HTERT RPE-1 (cell line): ENCODE measurements around the gene MAB21L4.

ENCODE experiments used
- in situ Hi-C: fragments of 300-500 bp; cut with MboI; formaldehyde crosslinking; loops from 4 replicates; pipeline ENCODE4 v1.14.3; 2020; ENCODE audit warnings: low sequenced_read_pairs

Gene MAB21L4

GRCh38 chr2:240895656-240896388 lies at the start of gene MAB21L4:
MAB21L4 (minus strand) TSS chr2:240896156; CDS start chr2:240895997, 159 bp downstream.
- in situ Hi-C loops: no loop called here

GRCh38 chr2:240936106-240936505 lies 40.1 kb upstream of the MAB21L4 start:
- in situ Hi-C loops: no loop called here

- in situ Hi-C loops: no loop called here
Observed at GRCh38 chr2:240935103-240935876, 39.3 kb upstream of the MAB21L4 start.

GRCh38 chr2:240934701-240935102 lies 38.7 kb upstream of the MAB21L4 start:
- in situ Hi-C loops: no loop called here

- in situ Hi-C loops: no loop called here
Observed at GRCh38 chr2:240933966-240934700, 38.2 kb upstream of the MAB21L4 start.

GRCh38 chr2:240933048-240933965 lies 37.4 kb upstream of the MAB21L4 start:
- in situ Hi-C loops: no loop called here

GRCh38 chr2:240932724-240933047 lies 36.7 kb upstream of the MAB21L4 start:
- in situ Hi-C loops: no loop called here

- in situ Hi-C loops: no loop called here
Observed at GRCh38 chr2:240932001-240932723, 36.2 kb upstream of the MAB21L4 start.

GRCh38 chr2:240931319-240931949 lies 35.5 kb upstream of the MAB21L4 start:
- in situ Hi-C loops: no loop called here

- in situ Hi-C loops: no loop called here
Observed at GRCh38 chr2:240930631-240931318, 34.8 kb upstream of the MAB21L4 start.

- in situ Hi-C loops: no loop called here
Observed at GRCh38 chr2:240930096-240930630, 34.2 kb upstream of the MAB21L4 start.

GRCh38 chr2:240929364-240930095 lies 33.6 kb upstream of the MAB21L4 start:
- in situ Hi-C loops: no loop called here

GRCh38 chr2:240928476-240929363 lies 32.8 kb upstream of the MAB21L4 start:
- in situ Hi-C loops: no loop called here

- in situ Hi-C loops: no loop called here
Observed at GRCh38 chr2:240927390-240927781, 31.4 kb upstream of the MAB21L4 start.

- in situ Hi-C loops: no loop called here
Observed at GRCh38 chr2:240926516-240927389, 30.8 kb upstream of the MAB21L4 start.
